ENCODE data around the gene WNT7A.

The WNT7A gene

GRCh38 chr3:13853256-13853977 lies 26.5 kb downstream of the WNT7A start:
- TF ChIP-seq REST (IDR thresholded peaks at IDR 0.05; ENCODE audit: insufficient read depth in 1 of 2, low read depth in 2 of 2, low read length in 2 of 2), result no peak
- TF ChIP-seq FOXP2 (optimal IDR thresholded peaks at IDR 0.05; ENCODE audit: borderline replicate concordance, extremely low read depth, extremely low read length, insufficient read depth), result no peak
- no peak for TF ChIP-seq TAF1 (IDR thresholded peaks at IDR 0.05; ENCODE audit: borderline replicate concordance, insufficient read depth, low read length)
- TF ChIP-seq SIN3A (IDR thresholded peaks at IDR 0.05; ENCODE audit: borderline replicate concordance, insufficient read depth, low read length), result no peak
- TF ChIP-seq POLR2AphosphoS5 (IDR thresholded peaks at IDR 0.05; ENCODE audit: low read depth, low read length), result no peak

- TF ChIP-seq REST (IDR thresholded peaks at IDR 0.05; ENCODE audit: insufficient read depth in 1 of 2, low read depth in 2 of 2, low read length in 2 of 2) (no peak), SIN3A (IDR thresholded peaks at IDR 0.05; ENCODE audit: borderline replicate concordance, insufficient read depth, low read length) (no peak), FOXP2 (optimal IDR thresholded peaks at IDR 0.05; ENCODE audit: borderline replicate concordance, extremely low read depth, extremely low read length, insufficient read depth) (no peak), TAF1 (IDR thresholded peaks at IDR 0.05; ENCODE audit: borderline replicate concordance, insufficient read depth, low read length) (no peak), POLR2AphosphoS5 (IDR thresholded peaks at IDR 0.05; ENCODE audit: low read depth, low read length) (no peak)
Observed at GRCh38 chr3:13852638-13853009, 27.2 kb downstream of the WNT7A start.

- no peak for TF ChIP-seq POLR2AphosphoS5 (IDR thresholded peaks at IDR 0.05; ENCODE audit: low read depth, low read length)
- no peak for TF ChIP-seq FOXP2 (optimal IDR thresholded peaks at IDR 0.05; ENCODE audit: borderline replicate concordance, extremely low read depth, extremely low read length, insufficient read depth)
- TF ChIP-seq TAF1 (IDR thresholded peaks at IDR 0.05; ENCODE audit: borderline replicate concordance, insufficient read depth, low read length), result no peak
- no peak for TF ChIP-seq REST (IDR thresholded peaks at IDR 0.05; ENCODE audit: insufficient read depth in 1 of 2, low read depth in 2 of 2, low read length in 2 of 2)
- no peak for TF ChIP-seq SIN3A (IDR thresholded peaks at IDR 0.05; ENCODE audit: borderline replicate concordance, insufficient read depth, low read length)
Observed at GRCh38 chr3:13851997-13852637, 27.8 kb downstream of the WNT7A start.

GRCh38 chr3:13851091-13851849 lies 28.6 kb downstream of the WNT7A start:
- TF ChIP-seq SIN3A (IDR thresholded peaks at IDR 0.05; ENCODE audit: borderline replicate concordance, insufficient read depth, low read length), result no peak
- no peak for TF ChIP-seq POLR2AphosphoS5 (IDR thresholded peaks at IDR 0.05; ENCODE audit: low read depth, low read length)
- no peak for TF ChIP-seq FOXP2 (optimal IDR thresholded peaks at IDR 0.05; ENCODE audit: borderline replicate concordance, extremely low read depth, extremely low read length, insufficient read depth)
- no peak for TF ChIP-seq REST (IDR thresholded peaks at IDR 0.05; ENCODE audit: insufficient read depth in 1 of 2, low read depth in 2 of 2, low read length in 2 of 2)
- TF ChIP-seq TAF1 (IDR thresholded peaks at IDR 0.05; ENCODE audit: borderline replicate concordance, insufficient read depth, low read length), result no peak

Measured in PFSK-1 (cell line).